ENCODE measurements around the gene GNA12.
A peak's percentile ranks its signal among the peaks of the same experiment; 100 is the strongest.

GNA12 gene

GRCh38 chr7:2758673-2759616, 85.2 kb downstream of the GNA12 start:
- TF ChIP-seq CTCF (IDR thresholded peaks at IDR 0.05; ENCODE audit: insufficient read depth, low read length, missing control alignments), result no peak
- DNase-seq (ENCODE audit: low read depth, low spot score), result no peak
- POLR2A ChIA-PET, result interaction anchor here (0.9 to 2.0 kb wide), 3 partner anchors 50 to 63 kb away, joined by 3 to 6 read pairs (median 4); no protein-coding TSS in a partner anchor
- H3K4me3 ChIP-seq (ENCODE audit: low read depth, low read length), result peak overlapping the region; percentile 38
- CTCF ChIA-PET, result interaction anchor here (1.0 to 1.4 kb wide), 3 partner anchors 14 to 106 kb away, joined by 3 read pairs; no protein-coding TSS in a partner anchor

GRCh38 chr7:2757904-2758672, 86.0 kb downstream of the GNA12 start:
- ChIA-PET POLR2A (interaction anchor here (0.9 to 2.0 kb wide), 3 partner anchors 49 to 64 kb away, joined by 3 to 6 read pairs (median 4); no protein-coding TSS in a partner anchor), CTCF (interaction anchor here (1.0 to 1.4 kb wide), 4 partner anchors 14 to 107 kb away, joined by 3 read pairs; no protein-coding TSS in a partner anchor)
- peak overlapping the region; percentile 38 for H3K4me3 ChIP-seq (ENCODE audit: low read depth, low read length)
- peak; percentile 96 for DNase-seq (ENCODE audit: low read depth, low spot score)
- no peak for TF ChIP-seq CTCF (IDR thresholded peaks at IDR 0.05; ENCODE audit: insufficient read depth, low read length, missing control alignments)

GRCh38 chr7:2757361-2757903, 86.7 kb downstream of the GNA12 start:
- CTCF ChIA-PET, result interaction anchor here (1.0 to 1.4 kb wide), 4 partner anchors 15 to 107 kb away, joined by 3 read pairs; no protein-coding TSS in a partner anchor
- POLR2A ChIA-PET, result interaction anchor here (2.0 kb wide), 1 partner anchor 63 kb away, joined by 6 read pairs; no protein-coding TSS in a partner anchor
- DNase-seq (ENCODE audit: low read depth, low spot score), result no peak

GRCh38 chr7:2755531-2755930, 88.6 kb downstream of the GNA12 start:
- no peak for DNase-seq (ENCODE audit: low read depth, low spot score)
- POLR2A ChIA-PET, result no interaction called here
- CTCF ChIA-PET, result no interaction called here
- no peak overlapping the region for H3K4me3 ChIP-seq (ENCODE audit: low read depth, low read length)
- TF ChIP-seq CTCF (IDR thresholded peaks at IDR 0.05; ENCODE audit: insufficient read depth, low read length, missing control alignments), result no peak

More at GRCh38 chr7:2757361-2757903, 86.7 kb downstream of the GNA12 start:
- H3K4me3 ChIP-seq (ENCODE audit: low read depth, low read length), result peak overlapping the region; percentile 34; the same call in 1 of the 2 replicates
- no peak for TF ChIP-seq CTCF (IDR thresholded peaks at IDR 0.05; ENCODE audit: insufficient read depth, low read length, missing control alignments)

DNA sequence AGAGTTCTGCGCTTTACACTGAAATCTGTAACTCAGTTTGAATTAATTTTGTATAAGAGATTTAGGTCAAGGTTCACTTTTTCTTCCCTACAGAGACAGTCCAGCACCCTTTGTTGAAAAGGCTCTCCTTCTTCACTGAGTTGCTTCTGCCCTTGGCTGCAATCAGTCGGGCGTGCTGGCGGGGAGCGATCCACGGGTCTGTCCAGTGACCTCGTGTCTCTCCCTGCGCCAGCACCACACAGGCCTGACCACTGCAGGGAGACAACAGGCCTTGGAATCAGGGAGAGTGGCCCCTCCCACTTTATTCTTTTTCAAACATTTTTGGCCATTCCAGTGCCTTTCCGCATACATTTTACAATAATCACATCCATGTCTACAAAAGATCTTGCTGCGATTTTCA, 89.2 kb downstream of the GNA12 start:
- ChIA-PET CTCF (no interaction called here), POLR2A (no interaction called here)
- DNase-seq (ENCODE audit: low read depth, low spot score), result no peak
- H3K4me3 ChIP-seq (ENCODE audit: low read depth, low read length), result no peak overlapping the region
- no peak for TF ChIP-seq CTCF (IDR thresholded peaks at IDR 0.05; ENCODE audit: insufficient read depth, low read length, missing control alignments)
